Activated T-cell treated with anti-CD3 and anti-CD28 coated beads, Interleukin-2, amount 50 U/mL, for 24 hours (primary cell): Measurements from ENCODE around the gene FGG.
"Not testable (repeated sequence)": the region's sequence is repeated elsewhere in the genome, so short reads cannot be mapped to it uniquely, and the experiment has no call there.

Experiments used
- DNase-seq: peaks from one replicate; pipeline ENCODE4 v3.0.0-alpha.2; 2020
- H3K27ac Mint-ChIP-seq: 2 replicates; pipeline ENCODE4 v1.8.0; 2020; ENCODE audit warnings: mild to moderate bottlenecking, mixed read lengths
- H3K27me3 Mint-ChIP-seq: 2 replicates; pipeline ENCODE4 v1.8.0; 2020; ENCODE audit warnings: mixed read lengths
- H3K36me3 Mint-ChIP-seq: 2 replicates; pipeline ENCODE4 v1.8.0; 2020; ENCODE audit warnings: low read depth, mixed read lengths
- H3K4me1 Mint-ChIP-seq: 2 replicates; pipeline ENCODE4 v1.8.0; 2020; ENCODE audit warnings: low read depth, mixed read lengths
- H3K4me3 Mint-ChIP-seq: 2 replicates; pipeline ENCODE4 v1.8.0; 2020; ENCODE audit warnings: mild to moderate bottlenecking, moderate library complexity, mixed read lengths
- H3K9me3 Mint-ChIP-seq: 2 replicates; pipeline ENCODE4 v1.8.0; 2020; ENCODE audit warnings: mixed read lengths

The FGG gene

DNA sequence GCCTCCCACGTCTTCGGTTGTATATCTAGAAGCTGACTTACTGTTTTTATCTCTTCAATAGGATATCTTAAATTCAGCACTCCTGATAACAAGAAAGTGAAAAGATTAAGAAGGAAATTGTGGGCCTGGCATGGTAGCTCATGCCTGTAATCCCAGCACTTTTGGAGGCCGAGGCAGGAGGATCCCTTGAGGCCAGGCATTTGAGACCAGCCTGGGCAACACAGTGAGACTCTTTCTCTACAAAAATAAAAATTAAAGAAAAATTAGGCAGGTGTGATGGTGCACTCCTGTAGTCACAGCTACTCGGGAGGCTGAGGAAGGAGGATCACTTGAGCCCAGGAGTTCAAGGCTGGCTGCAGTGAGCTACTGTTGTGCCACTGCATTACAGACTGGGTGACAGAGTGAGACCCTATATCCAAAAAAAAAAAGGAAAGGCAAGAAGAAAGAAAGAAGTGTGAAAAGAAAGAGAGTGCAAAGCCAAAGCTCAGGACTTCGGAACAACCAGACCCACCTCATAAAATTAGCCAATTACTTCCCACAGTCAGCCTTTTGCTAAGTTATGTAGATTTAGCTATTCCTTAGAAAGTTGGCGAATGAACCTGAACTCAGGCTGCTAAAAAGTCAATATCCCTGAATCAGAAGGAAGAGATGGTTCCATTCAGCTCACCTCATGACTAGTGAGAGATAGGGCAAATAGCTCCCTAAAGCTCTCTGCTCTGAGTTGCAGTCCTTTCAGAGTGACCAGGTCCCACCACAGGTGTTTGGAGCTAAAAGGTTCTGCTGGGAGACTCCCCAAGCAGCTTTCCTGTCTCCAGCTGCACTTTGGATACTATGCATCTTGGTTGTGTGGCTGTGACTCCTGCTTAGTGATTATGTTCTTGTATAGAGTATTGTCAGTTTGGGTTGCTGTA is 9.2 kb downstream of the FGG start:
- no peak for DNase-seq
- H3K9me3 Mint-ChIP-seq: no peaks in the 10 kb centered on the region
- H3K4me1 Mint-ChIP-seq: peaks cover 1% of the 10 kb centered on the region
- no peaks in the 10 kb centered on the region for H3K36me3 Mint-ChIP-seq
- no peak overlapping the region for H3K27ac Mint-ChIP-seq
- peaks cover 41% of the 10 kb centered on the region for H3K27me3 Mint-ChIP-seq
- no peak overlapping the region for H3K4me3 Mint-ChIP-seq

DNA sequence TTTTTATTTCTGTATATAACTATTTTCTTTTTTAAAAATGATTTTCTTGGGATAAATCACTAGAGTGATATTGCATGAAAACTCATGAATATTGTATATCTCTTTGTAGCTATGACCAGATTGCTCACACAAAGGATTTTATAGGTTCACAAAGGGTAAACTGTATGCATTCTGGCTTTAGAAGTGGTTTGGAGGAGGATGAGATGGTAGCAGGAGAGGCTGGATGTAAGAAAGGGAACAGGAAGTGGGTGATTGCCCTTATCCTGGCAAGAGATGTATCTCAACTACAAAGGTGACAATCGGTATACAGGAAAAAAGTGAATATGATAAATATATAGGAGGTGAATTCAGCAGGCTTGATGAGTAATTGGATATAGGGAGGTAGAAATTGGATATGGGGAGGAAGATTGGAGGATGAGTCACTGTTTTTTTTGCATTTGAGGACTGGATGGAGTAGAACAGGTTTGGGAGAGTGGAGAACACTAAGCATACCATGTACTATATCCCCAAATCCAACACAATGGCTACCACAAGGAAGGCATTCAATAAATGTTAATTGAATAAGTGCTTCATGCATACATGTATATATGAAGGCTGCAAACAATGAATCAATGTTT is 9.9 kb downstream of the FGG start:
- no peak for DNase-seq
- Mint-ChIP-seq H3K27ac (no peak overlapping the region), H3K4me3 (no peak overlapping the region), H3K27me3 (peaks cover 43% of the 10 kb centered on the region), H3K36me3 (no peaks in the 10 kb centered on the region), H3K4me1 (peaks cover 1% of the 10 kb centered on the region), H3K9me3 (no peaks in the 10 kb centered on the region)

DNA sequence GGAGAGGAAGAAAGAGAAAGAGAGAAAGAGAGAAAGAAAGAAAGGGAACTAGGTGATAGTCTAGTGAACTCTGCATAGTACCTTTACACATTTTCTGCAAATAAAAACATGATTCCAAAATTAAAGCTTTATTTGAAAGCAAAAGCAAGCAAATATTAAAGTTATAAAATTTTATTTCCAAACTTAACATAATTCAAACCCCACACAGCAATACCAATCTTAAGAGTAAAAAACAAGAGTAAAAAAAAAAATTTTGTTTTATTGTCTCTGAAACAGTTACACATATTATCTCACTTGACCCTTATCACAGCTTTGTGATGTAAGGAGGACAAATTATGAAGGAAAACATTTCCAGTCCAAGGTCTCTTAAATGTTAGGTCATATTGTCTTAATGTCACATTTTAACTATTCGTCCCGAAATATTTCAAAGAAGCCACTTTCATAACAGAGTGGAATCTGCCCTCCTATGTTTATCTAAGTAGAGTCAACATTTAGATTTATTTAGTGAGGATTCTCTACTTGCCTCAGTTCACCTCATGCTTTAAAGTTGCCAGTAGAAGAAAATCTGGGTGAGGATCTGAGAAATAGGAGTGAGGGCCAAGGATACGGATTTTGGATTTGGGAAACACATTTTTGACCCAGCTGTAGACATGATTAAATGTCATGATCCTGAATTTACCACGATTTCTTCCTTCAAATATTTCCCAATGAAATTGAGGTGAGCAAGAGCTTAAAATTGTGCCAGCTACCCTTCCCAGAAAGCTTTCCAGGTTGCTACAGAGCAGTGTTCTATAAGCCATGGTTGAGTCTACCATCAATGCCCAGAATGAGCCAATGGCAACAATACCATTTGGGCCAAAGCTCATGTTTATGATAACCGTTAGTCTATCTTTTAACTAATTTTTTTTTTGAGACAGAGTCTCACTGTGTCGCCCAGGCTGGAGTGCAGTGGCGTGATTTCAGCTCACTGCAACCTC is 14.4 kb downstream of the FGG start:
- no peak for DNase-seq
- no peak overlapping the region for H3K27ac Mint-ChIP-seq
- no peak overlapping the region for H3K4me3 Mint-ChIP-seq
- no peaks in the 10 kb centered on the region for H3K9me3 Mint-ChIP-seq
- peaks cover 1% of the 10 kb centered on the region for H3K4me1 Mint-ChIP-seq
- peaks cover 33% of the 10 kb centered on the region for H3K27me3 Mint-ChIP-seq
- no peaks in the 10 kb centered on the region for H3K36me3 Mint-ChIP-seq

DNA sequence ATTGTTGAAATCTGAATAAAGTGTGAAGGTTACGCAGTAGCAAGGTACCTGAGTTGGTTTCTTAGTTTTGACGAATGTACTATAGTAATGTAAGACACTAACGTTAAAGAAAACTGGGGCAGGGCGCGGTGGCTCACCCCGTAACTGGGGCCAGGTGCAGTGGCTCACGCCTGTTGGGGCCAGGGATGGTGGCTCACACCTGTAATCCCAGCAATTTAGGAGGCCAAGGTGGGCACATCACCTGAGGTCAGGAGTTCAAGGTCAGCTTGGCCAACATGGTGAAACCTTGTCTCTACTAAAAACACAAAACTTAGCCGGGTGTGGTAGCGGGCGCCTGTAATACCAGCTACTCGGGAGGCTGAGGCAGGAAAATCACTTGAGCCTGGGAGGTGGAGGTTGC is 15.2 kb downstream of the FGG start:
- H3K4me3 Mint-ChIP-seq, H3K4me1 Mint-ChIP-seq, DNase-seq, H3K27ac Mint-ChIP-seq, H3K36me3 Mint-ChIP-seq, H3K9me3 Mint-ChIP-seq: not testable (repeated sequence)
- peaks cover 25% of the 10 kb centered on the region for H3K27me3 Mint-ChIP-seq

DNA sequence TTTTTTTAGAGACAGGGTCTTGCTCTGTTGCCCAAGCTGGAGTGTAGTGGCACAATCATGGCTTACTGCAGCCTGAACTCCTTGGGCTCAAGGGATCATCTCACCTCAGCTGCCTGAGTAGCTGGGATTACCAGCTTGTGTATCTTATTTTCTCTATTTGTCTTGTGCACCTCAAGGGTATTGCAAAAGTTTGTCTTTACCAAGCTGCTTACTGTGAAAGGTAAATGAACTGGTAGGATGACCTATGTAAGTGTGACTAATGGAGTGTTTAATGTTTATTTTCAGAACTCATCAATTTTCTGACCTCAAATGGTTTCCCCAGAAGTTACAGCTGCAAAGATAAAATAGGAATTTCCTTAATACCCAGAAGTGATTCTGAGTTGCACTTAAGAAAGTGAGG is 16.6 kb downstream of the FGG start:
- Mint-ChIP-seq H3K9me3 (no peaks in the 10 kb centered on the region), H3K4me3 (no peak overlapping the region), H3K27me3 (peaks cover 20% of the 10 kb centered on the region), H3K36me3 (no peaks in the 10 kb centered on the region), H3K27ac (no peak overlapping the region), H3K4me1 (peaks cover under 1% of the 10 kb centered on the region)
- DNase-seq: no peak

DNA sequence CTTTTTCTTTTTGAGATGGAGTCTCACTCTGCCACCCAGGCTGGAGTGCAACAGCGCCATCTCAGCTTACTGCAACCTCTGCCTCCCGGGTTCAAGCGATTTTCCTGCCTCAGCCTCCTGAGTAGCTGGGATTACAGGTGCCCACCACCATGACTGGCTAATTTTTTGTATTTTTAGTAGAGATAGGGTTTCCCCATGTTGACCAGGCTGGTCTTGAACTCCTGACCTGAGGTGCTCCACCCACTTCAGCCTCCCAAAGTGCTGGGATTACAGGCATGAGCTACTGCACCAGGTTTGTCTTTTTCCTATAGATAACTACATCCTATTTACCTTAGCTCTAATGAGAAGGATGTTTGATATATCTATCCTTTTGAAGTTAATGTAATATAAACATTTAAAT is 18.1 kb downstream of the FGG start:
- DNase-seq, H3K4me3 Mint-ChIP-seq, H3K4me1 Mint-ChIP-seq, H3K9me3 Mint-ChIP-seq, H3K36me3 Mint-ChIP-seq, H3K27ac Mint-ChIP-seq: not testable (repeated sequence)
- peaks cover 26% of the 10 kb centered on the region for H3K27me3 Mint-ChIP-seq

DNA sequence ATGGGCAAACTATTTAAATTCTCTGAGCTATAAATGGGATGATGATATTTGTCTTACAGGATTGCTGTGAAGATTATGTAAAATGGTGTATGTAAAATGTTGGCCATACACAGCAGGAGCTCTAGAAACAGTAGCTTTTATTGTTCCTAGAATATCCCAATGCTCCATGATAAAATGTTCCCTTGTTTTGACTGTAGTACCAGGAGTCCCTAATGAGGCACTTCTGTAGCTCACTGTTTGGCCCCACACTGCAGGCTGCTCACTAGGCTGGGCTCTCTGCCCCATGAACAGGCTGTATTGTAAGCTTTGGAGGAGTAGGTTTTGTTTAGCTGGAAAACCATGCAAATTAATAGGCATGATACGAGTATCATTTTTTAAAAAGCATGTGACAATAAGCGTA is 18.6 kb downstream of the FGG start:
- Mint-ChIP-seq H3K27ac (no peak overlapping the region), H3K4me1 (no peaks in the 10 kb centered on the region), H3K9me3 (no peaks in the 10 kb centered on the region), H3K27me3 (peaks cover 27% of the 10 kb centered on the region), H3K36me3 (no peaks in the 10 kb centered on the region), H3K4me3 (no peak overlapping the region)
- DNase-seq: no peak

DNA sequence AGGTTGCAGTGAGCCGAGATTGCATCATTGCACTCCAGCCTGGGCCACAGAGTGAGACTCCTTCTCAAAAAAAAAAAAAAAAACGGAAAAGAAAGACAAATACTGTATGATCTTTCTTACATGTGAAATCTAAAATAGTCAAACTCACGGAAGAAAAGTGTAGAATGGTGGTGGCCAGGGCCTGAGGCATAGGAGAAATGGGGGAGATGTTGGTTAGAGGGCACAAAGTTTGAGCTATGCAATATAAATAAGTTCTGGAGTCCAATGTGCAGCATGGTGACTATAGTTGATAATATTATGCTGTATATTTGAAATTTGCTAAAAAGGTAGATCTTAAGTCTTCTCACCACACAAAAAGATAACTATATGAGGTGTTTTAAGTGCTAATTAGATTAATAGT is 20.6 kb downstream of the FGG start:
- H3K4me3 Mint-ChIP-seq: no peak overlapping the region
- H3K4me1 Mint-ChIP-seq: no peaks in the 10 kb centered on the region

DNA sequence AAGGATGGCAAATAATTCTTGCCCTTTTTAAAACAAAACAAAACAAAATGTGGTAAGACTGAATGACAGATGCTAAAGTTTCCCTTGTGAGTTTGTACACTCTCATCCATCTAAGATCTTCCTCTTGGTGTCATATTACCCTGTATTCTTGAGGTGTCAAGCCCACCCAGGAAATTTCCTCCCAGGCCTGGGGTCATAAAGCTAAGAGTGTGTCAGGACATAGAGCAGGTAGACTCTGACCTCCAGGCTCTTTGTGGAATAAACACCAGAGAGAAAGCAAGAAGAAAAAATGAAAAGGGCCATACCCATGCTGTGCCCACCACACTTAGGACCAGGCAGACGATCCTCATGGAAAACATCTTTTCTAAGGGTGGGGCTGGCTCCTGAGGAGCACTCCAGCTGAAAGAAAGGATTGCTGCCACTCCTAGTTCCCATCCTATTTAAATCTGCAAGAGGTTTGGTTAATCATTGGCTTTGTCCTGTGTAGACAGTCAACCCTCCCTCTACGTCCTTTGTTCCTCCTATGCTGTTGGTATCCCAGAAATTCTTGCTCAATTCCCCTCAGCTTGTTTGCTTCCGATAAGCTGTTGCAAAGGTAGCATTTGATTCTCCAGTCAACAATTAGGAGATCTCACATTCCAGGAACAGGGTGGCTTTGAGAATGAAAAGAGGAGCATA is 22.0 kb downstream of the FGG start, which contains the start of gene FGA:
Gene FGA, minus strand, starts transcription at position 414 of the 678 bp plus-strand sequence. Its CDS starts 55 bp downstream, at position 359.
- H3K9me3 Mint-ChIP-seq: no peaks in the 10 kb centered on the region
- no peak within 1 kb of the TSS for H3K4me3 Mint-ChIP-seq
- H3K4me1 Mint-ChIP-seq: no peaks in the 10 kb centered on the region
- H3K36me3 Mint-ChIP-seq: no peaks in the 10 kb centered on the region
- no peak within 1 kb of the TSS for H3K27ac Mint-ChIP-seq
- H3K27me3 Mint-ChIP-seq: peaks cover 32% of the 10 kb centered on the region
- DNase-seq: no peak

More for the DNA sequence above, 20.6 kb downstream of the FGG start:
- H3K27ac Mint-ChIP-seq: no peak overlapping the region
- no peaks in the 10 kb centered on the region for H3K9me3 Mint-ChIP-seq
- DNase-seq: no peak
- peaks cover 25% of the 10 kb centered on the region for H3K27me3 Mint-ChIP-seq
- H3K36me3 Mint-ChIP-seq: no peaks in the 10 kb centered on the region

DNA sequence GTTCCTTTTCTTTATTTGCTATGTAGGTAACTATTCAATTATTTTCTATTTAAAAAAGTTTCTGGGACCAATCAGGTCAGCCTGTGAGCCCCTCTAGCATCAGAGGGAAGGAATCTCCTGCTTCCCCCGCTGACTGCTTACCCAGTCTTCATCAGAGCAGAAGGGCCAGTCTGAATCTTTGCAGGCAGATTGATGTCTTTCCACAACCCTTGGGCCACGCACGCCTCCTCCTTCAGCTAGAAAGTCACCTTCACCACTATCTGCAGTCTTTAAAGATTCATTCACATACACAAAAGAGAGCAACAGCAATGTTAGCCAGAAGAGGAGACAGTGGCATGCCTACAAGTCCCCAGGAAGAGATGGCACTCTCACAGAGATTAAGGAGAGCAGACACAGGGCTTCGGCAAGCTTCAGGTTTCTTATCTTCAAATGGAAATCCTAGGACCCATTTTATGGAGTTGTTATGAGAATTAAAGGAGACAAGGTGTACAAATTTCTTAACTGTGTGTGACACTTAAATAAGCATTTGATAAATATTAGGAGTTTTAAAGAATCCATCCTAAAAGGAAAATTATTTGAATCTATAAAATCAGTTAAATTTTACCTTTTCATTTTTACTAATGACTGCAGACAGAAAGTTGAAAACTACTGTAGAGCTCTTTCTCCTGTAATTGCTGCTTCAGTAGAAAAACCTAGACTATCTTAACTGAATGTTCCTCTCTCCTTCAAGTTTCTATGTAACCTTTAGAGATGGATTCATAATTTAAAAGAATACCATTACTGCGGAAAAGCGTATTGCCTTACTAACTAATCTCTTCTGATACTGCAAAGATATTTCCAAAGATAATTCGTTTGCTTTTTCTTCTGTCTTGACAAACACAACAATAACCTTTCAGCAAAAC is 22.9 kb downstream of the FGG start:
- no peaks in the 10 kb centered on the region for H3K9me3 Mint-ChIP-seq
- H3K27me3 Mint-ChIP-seq: peaks cover 33% of the 10 kb centered on the region

DNA sequence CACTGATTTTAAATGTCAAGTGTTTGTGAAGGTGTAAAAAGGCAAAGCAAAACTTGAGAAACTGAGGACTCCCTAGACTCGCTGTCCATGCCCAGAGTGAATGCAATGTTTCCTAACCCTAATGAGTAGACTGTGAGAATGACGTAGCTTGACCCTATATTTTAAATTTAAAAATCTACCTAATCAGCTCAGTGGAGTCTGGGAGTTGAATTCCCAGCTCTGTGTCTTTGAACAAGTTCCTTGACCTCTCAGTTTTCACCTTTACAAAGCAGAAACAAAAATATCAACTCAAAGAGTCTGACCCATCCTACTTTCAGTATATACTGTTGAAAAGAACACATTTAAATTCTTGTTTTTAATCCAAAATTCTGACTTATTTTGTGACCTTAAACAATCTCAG is 24.3 kb downstream of the FGG start:
- no peak overlapping the region for H3K4me3 Mint-ChIP-seq
- H3K36me3 Mint-ChIP-seq: no peaks in the 10 kb centered on the region
- H3K4me1 Mint-ChIP-seq: no peaks in the 10 kb centered on the region
- peaks cover 30% of the 10 kb centered on the region for H3K27me3 Mint-ChIP-seq
- no peak for DNase-seq
- H3K9me3 Mint-ChIP-seq: no peaks in the 10 kb centered on the region
- H3K27ac Mint-ChIP-seq: no peak overlapping the region

More for the DNA sequence above, 22.9 kb downstream of the FGG start:
- no peaks in the 10 kb centered on the region for H3K36me3 Mint-ChIP-seq
- H3K4me3 Mint-ChIP-seq: no peak overlapping the region
- no peaks in the 10 kb centered on the region for H3K4me1 Mint-ChIP-seq
- no peak for DNase-seq
- no peak overlapping the region for H3K27ac Mint-ChIP-seq

DNA sequence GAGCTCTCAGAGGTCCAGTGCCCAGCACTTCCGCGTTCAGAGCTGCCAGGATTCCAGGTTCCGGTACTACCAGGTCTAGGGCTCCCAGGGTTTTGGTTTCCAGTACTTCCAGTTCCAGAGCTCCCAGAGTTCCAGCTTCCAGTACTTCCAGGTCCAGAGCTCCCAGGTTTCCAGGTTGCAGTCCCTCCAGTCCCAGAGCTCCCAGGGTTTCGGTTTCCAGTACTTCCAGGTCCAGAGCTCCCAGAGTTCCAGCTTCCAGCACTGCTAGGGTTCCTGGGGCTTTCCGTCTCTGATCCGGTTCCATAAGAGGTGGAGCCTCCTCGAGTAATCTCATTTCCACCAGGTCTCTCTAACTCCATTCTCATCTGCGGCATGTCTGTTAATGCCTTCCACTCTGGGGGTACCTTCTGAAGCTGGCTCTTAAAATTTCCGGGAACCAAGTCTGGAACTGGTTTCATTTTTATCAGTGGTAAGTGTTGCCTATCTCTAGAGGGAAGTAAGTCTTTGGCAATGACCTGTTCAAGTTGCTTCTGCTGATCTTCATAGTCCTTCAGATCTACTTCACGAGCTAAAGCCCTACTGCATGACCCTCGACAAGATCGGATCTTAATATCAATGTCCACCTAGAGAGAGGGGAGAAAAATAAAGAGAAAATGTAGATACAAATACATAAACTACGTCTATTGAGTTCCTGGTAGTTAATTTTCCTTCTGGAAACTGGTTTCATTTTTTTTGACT is 26.0 kb downstream of the FGG start:
- Mint-ChIP-seq H3K4me1 (no peaks in the 10 kb centered on the region), H3K27me3 (peaks cover 28% of the 10 kb centered on the region), H3K9me3 (no peaks in the 10 kb centered on the region), H3K27ac (no peak overlapping the region), H3K36me3 (no peaks in the 10 kb centered on the region), H3K4me3 (no peak overlapping the region)
- DNase-seq: no peak
